H1 (cell line): ENCODE data around the gene FIBIN. TPM values are rescaled to one million over a fixed set of nuclear protein-coding genes. Genes with fewer than 3 reads are reported as not detected.

Experiments used
- JUND ChIP-seq: IDR thresholded peaks from 2 replicates; pipeline ENCODE4 v1.6.1; 2011; ENCODE audit warnings: mild to moderate bottlenecking, improper control_type of control experiment, low read length
- RNF2 ChIP-seq: fragments of 200-900, 300-1000 bp; sonication (generic); IDR thresholded peaks from 2 replicates; pipeline ENCODE4 v1.7.1; 2016; ENCODE audit warnings: borderline replicate concordance, low read depth, mild to moderate bottlenecking, antibody characterized with exemption, low read length; ENCODE audit not compliant: poor library complexity, severe bottlenecking; ENCODE audit errors: missing control alignments
- polyA plus RNA-seq, 7 experiments: library from polyadenylated mRNA; depleted of rRNA in 3 of 7; stranded (reverse) in 5 of 7; unstranded in 2 of 7; fragments of >200 nt in 5 of 7; fragments of 200-250 nt in 2 of 7; gene quantifications; 1 replicate in 5 of 7; 2 replicates in 1 of 7; 4 replicates in 1 of 7; pipeline versions ENCODE4 v1.2.1 to v1.2.3, GENCODE V29; 2011 to 2013; ENCODE audit warnings: missing spikeins in 2 of 7, mixed read lengths in 2 of 7
- total RNA-seq: library from RNA; stranded (reverse); fragmentation: NEBNext Ultra II Directional; extraction: Animal tissue kit (Norgen Biotek cat#: 25700); gene quantifications from 2 replicates; pipeline ENCODE4 v1.2.1, GENCODE V29; 2021

FIBIN gene
- total and polyA plus RNA-seq, 2 of the 8 experiments (the other 6 are each of a cell fraction or from before 2014, with no cell fraction given): 0.38 to 0.45 TPM

DNA sequence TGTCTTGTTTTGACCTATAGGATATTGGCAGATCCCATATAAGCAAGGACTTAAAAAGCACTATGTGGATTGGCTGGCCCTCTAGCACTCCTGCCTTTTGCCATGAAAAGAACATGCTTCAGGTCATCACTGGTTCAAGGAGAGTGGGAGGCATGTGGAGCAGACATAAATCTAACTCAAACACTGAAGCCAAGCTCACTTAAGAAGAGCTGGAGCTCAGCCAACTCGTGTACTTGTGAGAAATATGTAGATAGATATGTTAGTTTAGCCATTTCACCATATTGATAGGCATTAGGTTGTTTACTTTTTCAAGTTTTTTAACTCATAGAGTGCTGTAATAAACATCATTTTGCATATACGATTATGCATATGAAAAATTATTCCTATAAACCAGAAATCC, 26.8 kb downstream of the FIBIN start (continued):
- TF ChIP-seq RNF2 (no peak), JUND (no peak)
